DND-41 (cell line): ENCODE results near the gene NPB.

Experiments
- EZH2 ChIP-seq: IDR thresholded peaks from 3 replicates; pipeline ENCODE4 v1.6.1; 2012; ENCODE audit warnings: borderline replicate concordance, low read depth, mild to moderate bottlenecking, moderate library complexity, low read length, inconsistent platforms; ENCODE audit not compliant: severe bottlenecking
- TF ChIP-seq, protein P1 (sequence below): IDR thresholded peaks from 2 replicates; pipeline ENCODE4 v1.5.1; 2012; ENCODE audit warnings: borderline replicate concordance, low read length, moderate library complexity, mild to moderate bottlenecking; ENCODE audit not compliant: poor library complexity, severe bottlenecking; ENCODE audit errors: extremely low read depth

DNA sequence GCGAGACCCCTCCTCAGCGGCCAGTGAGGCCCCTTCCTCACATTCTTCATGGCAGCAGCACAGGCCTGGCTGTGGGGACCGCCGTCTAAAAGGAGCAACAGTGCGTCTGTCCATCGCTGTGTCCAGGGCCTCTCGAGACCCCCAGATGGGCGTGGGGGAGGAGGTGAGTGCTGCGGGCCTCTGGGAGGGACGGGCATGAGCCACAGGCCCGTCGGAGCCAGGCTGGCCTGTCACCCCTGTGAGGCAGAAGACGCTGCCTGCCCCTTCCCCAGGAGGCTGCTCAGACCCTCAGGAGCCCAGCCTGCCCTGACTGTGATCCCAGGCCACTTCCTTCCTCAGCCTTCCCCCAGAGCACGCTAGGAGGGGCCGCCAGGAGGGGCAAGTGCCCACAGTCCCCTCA lies 37.2 kb downstream of the NPB start:
- TF ChIP-seq, protein P1, sequence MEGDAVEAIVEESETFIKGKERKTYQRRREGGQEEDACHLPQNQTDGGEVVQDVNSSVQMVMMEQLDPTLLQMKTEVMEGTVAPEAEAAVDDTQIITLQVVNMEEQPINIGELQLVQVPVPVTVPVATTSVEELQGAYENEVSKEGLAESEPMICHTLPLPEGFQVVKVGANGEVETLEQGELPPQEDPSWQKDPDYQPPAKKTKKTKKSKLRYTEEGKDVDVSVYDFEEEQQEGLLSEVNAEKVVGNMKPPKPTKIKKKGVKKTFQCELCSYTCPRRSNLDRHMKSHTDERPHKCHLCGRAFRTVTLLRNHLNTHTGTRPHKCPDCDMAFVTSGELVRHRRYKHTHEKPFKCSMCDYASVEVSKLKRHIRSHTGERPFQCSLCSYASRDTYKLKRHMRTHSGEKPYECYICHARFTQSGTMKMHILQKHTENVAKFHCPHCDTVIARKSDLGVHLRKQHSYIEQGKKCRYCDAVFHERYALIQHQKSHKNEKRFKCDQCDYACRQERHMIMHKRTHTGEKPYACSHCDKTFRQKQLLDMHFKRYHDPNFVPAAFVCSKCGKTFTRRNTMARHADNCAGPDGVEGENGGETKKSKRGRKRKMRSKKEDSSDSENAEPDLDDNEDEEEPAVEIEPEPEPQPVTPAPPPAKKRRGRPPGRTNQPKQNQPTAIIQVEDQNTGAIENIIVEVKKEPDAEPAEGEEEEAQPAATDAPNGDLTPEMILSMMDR = no peak
- no peak for TF ChIP-seq EZH2
